ENCODE results near the gene MACROD2.

The MACROD2 gene

GRCh38 chr20:15674253-15675060 is 1679.1 kb downstream of the MACROD2 start:
- peak; percentile 75 for DNase-seq

GRCh38 chr20:15675061-15675514 is 1679.8 kb downstream of the MACROD2 start:
- peak; percentile 37 for DNase-seq

- peak; percentile 21 for DNase-seq
These were observed 1680.6 kb downstream of the MACROD2 start for GRCh38 chr20:15675813-15676484.

GRCh38 chr20:15676815-15677214 is 1681.5 kb downstream of the MACROD2 start:
- no peak for DNase-seq

- no peak for DNase-seq
These were observed 1687.4 kb downstream of the MACROD2 start for GRCh38 chr20:15682690-15683089.

GRCh38 chr20:15692570-15692969 is 1697.3 kb downstream of the MACROD2 start:
- DNase-seq: no peak

GRCh38 chr20:15699431-15700146 is 1704.3 kb downstream of the MACROD2 start:
- no peak for DNase-seq

- no peak for DNase-seq
These were observed 1704.9 kb downstream of the MACROD2 start for GRCh38 chr20:15700147-15700765.

GRCh38 chr20:15702161-15702560 is 1706.8 kb downstream of the MACROD2 start:
- peak; percentile 22 for DNase-seq

GRCh38 chr20:15703171-15703911 is 1708.0 kb downstream of the MACROD2 start:
- DNase-seq: peak; percentile 76

- no peak for DNase-seq
These were observed 1710.7 kb downstream of the MACROD2 start for GRCh38 chr20:15705975-15706374.

GRCh38 chr20:15706719-15707118 is 1711.4 kb downstream of the MACROD2 start:
- peak; percentile 13 for DNase-seq

- DNase-seq: no peak
These were observed 1713.8 kb downstream of the MACROD2 start for GRCh38 chr20:15708984-15709598.

- DNase-seq: no peak
These were observed 1715.3 kb downstream of the MACROD2 start for GRCh38 chr20:15710636-15711035.

GRCh38 chr20:15711177-15711576 is 1715.9 kb downstream of the MACROD2 start:
- DNase-seq: no peak

- DNase-seq: no peak
These were observed 1720.9 kb downstream of the MACROD2 start for GRCh38 chr20:15716256-15716655.

- DNase-seq: no peak
These were observed 1731.1 kb downstream of the MACROD2 start for GRCh38 chr20:15726416-15726815.

GRCh38 chr20:15734052-15734451 is 1738.7 kb downstream of the MACROD2 start:
- DNase-seq: no peak

- DNase-seq: peak; percentile 3
These were observed 1743.7 kb downstream of the MACROD2 start for GRCh38 chr20:15739035-15739434.

GRCh38 chr20:15740046-15740775 is 1744.9 kb downstream of the MACROD2 start:
- DNase-seq: no peak

- peak; percentile 8 for DNase-seq
These were observed 1746.8 kb downstream of the MACROD2 start for GRCh38 chr20:15742087-15742486.
